Measurements from ENCODE around the gene DYNC1I1.

DNA sequence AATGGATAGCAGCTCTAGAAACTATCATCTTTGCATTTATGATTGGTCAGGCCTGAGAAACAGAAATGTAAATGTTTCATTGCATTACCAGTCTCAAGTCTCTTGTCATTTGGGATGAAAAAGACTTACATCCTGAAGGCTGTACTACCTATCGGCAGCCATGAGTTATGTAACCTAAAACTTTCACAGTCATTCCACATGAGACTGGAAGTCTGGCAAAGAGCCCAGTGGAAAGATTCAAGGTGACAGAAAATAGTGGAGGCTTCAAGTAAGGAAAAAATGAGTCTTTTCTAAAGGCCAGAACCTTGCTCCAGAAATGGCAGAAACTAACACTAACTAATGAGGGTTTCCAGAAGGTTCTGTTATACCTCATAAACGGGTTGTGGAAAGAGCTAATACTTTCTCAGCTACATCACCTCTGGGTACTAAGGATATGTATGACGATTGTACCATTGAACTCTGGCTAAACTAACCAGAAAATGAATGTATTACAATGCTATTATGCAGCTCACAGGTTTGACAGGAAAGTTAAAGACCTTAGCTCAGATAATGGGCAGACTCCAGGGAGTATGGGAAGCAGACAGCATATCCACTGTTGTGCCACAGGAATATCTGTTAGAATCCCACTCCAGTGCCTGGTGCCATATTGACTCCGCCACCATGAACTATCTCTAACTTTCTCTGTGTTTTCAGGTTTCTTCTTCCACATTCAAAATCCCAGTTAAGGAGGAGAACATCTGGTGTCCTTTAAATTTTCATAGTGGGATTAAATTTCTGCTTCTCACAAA is 41.7 kb upstream of the DYNC1I1 start:
- TF ChIP-seq, protein P1, sequence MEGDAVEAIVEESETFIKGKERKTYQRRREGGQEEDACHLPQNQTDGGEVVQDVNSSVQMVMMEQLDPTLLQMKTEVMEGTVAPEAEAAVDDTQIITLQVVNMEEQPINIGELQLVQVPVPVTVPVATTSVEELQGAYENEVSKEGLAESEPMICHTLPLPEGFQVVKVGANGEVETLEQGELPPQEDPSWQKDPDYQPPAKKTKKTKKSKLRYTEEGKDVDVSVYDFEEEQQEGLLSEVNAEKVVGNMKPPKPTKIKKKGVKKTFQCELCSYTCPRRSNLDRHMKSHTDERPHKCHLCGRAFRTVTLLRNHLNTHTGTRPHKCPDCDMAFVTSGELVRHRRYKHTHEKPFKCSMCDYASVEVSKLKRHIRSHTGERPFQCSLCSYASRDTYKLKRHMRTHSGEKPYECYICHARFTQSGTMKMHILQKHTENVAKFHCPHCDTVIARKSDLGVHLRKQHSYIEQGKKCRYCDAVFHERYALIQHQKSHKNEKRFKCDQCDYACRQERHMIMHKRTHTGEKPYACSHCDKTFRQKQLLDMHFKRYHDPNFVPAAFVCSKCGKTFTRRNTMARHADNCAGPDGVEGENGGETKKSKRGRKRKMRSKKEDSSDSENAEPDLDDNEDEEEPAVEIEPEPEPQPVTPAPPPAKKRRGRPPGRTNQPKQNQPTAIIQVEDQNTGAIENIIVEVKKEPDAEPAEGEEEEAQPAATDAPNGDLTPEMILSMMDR (conservative IDR thresholded peaks at IDR 0.05 in 1 of 2, IDR thresholded peaks at IDR 0.05 in 1 of 2; ENCODE audit: low read depth in 1 of 2, low read length in 2 of 2) = no peak
- no peak for TF ChIP-seq EZH2 (IDR thresholded peaks at IDR 0.05; ENCODE audit: low read length, missing control alignments)

Data from fibroblast of lung (primary cell).